DMS 273 (cell line): ENCODE data around the gene NXPH4.

Source experiments
- DNase-seq: peaks from one replicate; lab custom pipeline; 2025; ENCODE audit not compliant: unreplicated experiment; lab: John Stamatoyannopoulos, UW

Gene NXPH4

DNA sequence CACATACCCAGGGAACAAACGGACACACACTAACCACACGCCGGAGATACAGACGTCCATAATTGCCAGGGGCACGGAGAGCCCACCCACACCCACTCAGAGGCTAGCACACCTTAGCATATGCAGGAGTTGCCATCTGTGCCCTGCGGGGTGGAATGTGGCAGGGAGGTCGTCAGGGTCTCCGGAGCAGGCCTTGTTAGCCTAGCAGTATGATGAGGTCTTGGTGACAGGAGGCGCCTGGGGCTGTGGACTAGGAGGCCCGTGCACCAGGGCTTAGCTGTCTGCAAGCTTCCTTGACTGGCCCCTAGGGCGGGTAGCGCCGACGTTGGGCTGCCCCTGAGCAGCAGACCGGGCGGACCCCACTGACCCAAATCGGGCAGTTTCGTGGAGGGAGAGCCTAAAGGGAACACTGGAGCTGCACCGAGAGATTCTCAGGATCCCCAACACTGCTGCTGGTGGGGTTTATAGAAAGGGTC is 24.4 kb downstream of the NXPH4 start:
- DNase-seq = peak; percentile 61

- peak; percentile 50 for DNase-seq
These were observed 25.1 kb downstream of the NXPH4 start for GRCh38 chr12:57241402-57242310.

GRCh38 chr12:57242329-57242690 is 25.7 kb downstream of the NXPH4 start:
- DNase-seq = peak; percentile 90

GRCh38 chr12:57242691-57243454 is 26.3 kb downstream of the NXPH4 start:
- peak; percentile 92 for DNase-seq

GRCh38 chr12:57243521-57244311 is 27.1 kb downstream of the NXPH4 start:
- peak; percentile 88 for DNase-seq

GRCh38 chr12:57244312-57244696 is 27.7 kb downstream of the NXPH4 start:
- no peak for DNase-seq

- DNase-seq = no peak
These were observed 30.4 kb downstream of the NXPH4 start for GRCh38 chr12:57247041-57247440.

GRCh38 chr12:57248934-57249742 is 32.5 kb downstream of the NXPH4 start:
- DNase-seq = no peak

DNA sequence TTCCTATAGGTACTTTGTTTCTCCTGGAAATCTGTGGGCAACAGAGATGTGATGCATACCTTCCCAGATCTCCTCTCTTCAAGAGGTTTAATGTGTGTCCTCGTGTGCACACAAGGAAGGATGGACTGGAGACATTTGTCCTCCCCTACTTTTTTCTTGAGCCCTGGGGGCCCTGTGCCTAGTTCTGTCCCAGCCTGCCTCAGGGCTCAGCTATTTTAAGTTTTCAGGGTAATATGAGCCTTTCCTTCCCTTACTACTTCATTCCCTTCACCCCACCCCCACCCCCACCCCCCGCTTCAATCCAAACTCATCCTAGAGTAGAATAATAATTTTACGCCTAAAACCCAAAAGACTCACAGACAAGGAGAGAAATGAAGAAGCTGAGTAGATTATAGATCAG is 33.9 kb downstream of the NXPH4 start:
- DNase-seq = no peak

DNA sequence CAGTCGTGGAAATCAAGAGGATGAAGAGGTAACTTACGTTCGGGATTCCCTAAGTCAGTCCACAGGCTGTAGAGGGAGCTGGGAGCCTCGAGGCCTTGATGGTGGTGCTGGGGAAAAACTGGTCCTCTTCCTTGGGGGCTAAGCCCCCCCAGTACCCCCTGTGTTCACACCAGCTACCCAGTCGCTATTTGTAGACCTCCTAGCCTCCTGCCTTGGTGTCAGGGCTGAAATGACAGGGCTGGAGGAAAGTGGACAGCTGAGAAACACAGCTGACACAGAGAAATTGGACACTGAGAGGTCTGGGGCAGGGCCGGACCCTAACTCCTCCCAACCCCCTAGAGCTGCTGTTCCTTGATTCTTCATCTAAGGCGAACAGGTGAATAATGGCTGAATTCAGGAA is 34.4 kb downstream of the NXPH4 start, which contains the start of gene STAC3:
STAC3 (minus strand) TSS at position 232 of the 400 bp plus-strand sequence. CDS start 1,551 bp downstream, outside the sequence.
- no peak for DNase-seq

GRCh38 chr12:57254506-57255280 is 38.1 kb downstream of the NXPH4 start:
- DNase-seq = no peak

- no peak for DNase-seq
These were observed 39.3 kb downstream of the NXPH4 start for GRCh38 chr12:57255916-57256315.

- no peak for DNase-seq
These were observed 42.7 kb downstream of the NXPH4 start for GRCh38 chr12:57258977-57259970.

GRCh38 chr12:57260366-57260765 is 43.8 kb downstream of the NXPH4 start:
- DNase-seq = no peak

GRCh38 chr12:57261428-57261865 is 44.9 kb downstream of the NXPH4 start:
- no peak for DNase-seq

- no peak for DNase-seq
These were observed 45.7 kb downstream of the NXPH4 start for GRCh38 chr12:57262126-57262822.

DNA sequence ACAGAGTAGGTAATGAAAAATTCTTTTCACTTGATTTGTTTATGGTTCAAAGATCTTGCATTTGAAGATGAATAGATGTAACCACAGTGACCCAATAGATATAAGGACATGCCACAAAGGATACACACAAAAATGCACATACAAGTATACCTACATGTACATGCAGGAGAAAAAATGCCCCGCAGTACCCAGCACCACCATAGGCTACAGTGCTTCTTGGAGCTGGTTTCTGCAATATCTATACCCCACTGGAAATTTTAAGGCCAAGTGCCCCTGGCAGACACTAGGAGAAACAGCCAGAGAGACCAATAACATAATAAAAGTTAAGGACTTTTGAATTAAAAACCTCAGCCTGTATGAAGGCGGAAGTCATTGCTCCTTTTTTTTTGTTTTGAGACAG is 46.5 kb downstream of the NXPH4 start:
- no peak for DNase-seq

DNA sequence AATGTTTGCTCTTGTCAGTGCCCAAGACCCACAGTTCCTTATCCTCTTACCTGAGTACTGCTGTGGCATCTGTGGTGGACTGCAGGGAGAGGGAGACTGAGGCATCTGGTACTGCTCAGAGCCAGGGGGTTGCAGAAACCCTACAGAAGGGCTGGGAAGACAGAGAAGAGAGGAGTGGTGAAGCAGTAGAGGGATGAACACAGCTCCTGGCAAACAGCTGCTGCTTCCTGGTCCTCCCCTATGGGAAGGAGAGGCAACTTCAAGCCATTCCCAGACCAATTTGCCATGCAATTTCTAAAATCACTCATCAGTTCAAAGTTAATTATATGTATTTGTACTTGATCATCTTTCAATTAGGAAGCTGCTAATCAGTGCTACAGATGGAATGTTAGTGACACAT is 50.1 kb downstream of the NXPH4 start:
- DNase-seq = no peak
